RWPE1 (cell line): ENCODE results near the gene PLD6.

Experiments
- CTCF ChIA-PET: fragments of 350-600 bp; sonication (Branson Sonifier 250); formaldehyde crosslinking; extraction: SDS; loops from one replicate; lab custom pipeline; 2021; lab: Yijun Ruan, JAX
- POLR2A ChIA-PET: fragments of 400-600 bp; formaldehyde crosslinking; extraction: SDS; loops from one replicate; lab custom pipeline; 2020; ENCODE audit warnings: antibody characterized with exemption; ENCODE audit not compliant: low non-redundant PET; lab: Yijun Ruan, JAX
- DNase-seq: peaks from one replicate; pipeline ENCODE4 v3.0.0; 2012; ENCODE audit warnings: low spot score
- H3K27ac ChIP-seq: fragments of 450-650 bp; 2 replicates; pipeline ENCODE4 v1.5.1; 2017
- TF ChIP-seq, protein P1 (sequence below): fragments of 450-650 bp; conservative IDR thresholded peaks from 2 replicates; pipeline ENCODE4 v1.5.1; 2017; ENCODE audit warnings: low read depth, mild to moderate bottlenecking

Gene PLD6

DNA sequence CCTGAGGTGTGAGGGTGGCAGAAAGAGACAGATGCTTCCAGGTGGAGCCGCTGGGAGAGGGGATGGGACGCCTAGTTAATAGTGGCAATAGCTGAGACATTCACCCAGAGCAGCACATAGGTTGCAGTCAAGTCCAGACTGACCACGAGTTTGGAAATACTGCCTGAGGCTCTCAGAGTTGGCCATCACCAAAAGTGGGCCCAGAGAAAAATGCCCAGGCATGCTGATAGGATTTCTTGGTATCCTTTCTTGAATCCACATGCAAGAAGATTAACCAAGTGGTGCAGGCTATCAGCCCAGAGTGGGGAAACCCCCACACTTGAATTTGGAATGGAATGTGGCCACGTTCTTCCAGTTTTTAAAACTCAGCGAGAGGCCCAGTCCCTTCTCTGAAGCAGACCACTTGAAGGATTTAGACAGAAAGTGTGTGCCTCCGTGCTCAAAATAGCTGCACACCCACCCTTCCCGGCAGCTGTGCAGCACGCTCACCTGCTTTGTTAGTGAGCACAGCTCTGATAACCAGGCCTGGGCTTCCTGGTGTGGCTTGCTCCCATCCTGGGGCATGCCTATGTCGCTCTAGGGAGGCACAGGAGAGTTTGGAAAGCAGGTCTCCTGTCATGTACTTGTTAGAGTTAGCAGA lies 35.7 kb downstream of the PLD6 start:
- POLR2A ChIA-PET, result no interaction called here
- DNase-seq, result peak; percentile 34
- TF ChIP-seq, protein P1, sequence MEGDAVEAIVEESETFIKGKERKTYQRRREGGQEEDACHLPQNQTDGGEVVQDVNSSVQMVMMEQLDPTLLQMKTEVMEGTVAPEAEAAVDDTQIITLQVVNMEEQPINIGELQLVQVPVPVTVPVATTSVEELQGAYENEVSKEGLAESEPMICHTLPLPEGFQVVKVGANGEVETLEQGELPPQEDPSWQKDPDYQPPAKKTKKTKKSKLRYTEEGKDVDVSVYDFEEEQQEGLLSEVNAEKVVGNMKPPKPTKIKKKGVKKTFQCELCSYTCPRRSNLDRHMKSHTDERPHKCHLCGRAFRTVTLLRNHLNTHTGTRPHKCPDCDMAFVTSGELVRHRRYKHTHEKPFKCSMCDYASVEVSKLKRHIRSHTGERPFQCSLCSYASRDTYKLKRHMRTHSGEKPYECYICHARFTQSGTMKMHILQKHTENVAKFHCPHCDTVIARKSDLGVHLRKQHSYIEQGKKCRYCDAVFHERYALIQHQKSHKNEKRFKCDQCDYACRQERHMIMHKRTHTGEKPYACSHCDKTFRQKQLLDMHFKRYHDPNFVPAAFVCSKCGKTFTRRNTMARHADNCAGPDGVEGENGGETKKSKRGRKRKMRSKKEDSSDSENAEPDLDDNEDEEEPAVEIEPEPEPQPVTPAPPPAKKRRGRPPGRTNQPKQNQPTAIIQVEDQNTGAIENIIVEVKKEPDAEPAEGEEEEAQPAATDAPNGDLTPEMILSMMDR, result no peak
- CTCF ChIA-PET, result interaction anchor here (0.5 to 0.6 kb wide), 2 partner anchors 16 to 32 kb away, joined by 3 to 4 read pairs; no protein-coding TSS in a partner anchor
- peak overlapping the region; percentile 88 for H3K27ac ChIP-seq

- DNase-seq, result no peak
- peak overlapping the region; percentile 88 for H3K27ac ChIP-seq
- POLR2A ChIA-PET, result interaction anchor here (0.6 kb wide), 1 partner anchor 167 kb away, joined by 4 read pairs; no protein-coding TSS in a partner anchor
- CTCF ChIA-PET, result interaction anchor here (0.6 to 0.8 kb wide), 2 partner anchors 27 to 30 kb away, joined by 3 read pairs; no protein-coding TSS in a partner anchor
- TF ChIP-seq, protein P1, result no peak
Measured at GRCh38 chr17:17169396-17169795, 36.7 kb downstream of the PLD6 start.

GRCh38 chr17:17168401-17168800 lies 37.7 kb downstream of the PLD6 start:
- ChIA-PET POLR2A (no interaction called here), CTCF (interaction anchor here (1.0 kb wide), 1 partner anchor 20 kb away, joined by 4 read pairs; no protein-coding TSS in a partner anchor)
- no peak for DNase-seq
- peak overlapping the region; percentile 88 for H3K27ac ChIP-seq
- TF ChIP-seq, protein P1, result no peak

DNA sequence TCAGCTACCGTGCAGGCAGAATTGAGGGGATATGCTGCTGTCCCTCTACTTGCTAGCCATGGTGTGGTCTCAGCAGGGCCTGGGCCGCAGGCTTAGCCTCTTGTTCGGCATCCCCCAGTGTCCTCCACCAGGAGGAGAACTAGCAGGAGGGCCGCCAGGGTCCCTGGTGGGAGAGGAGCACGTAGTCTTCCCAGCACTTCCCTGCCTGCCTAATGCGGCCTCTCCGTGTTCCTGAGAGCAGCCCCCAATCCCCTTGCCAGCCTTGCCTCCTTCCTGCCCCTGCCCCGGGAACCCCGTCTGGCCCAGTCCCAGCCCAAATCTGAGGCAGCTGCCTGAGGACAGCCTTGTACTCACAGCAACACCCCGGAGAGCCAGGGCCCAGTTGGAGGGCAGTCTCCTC lies 38.1 kb downstream of the PLD6 start:
- CTCF ChIA-PET, result interaction anchor here (1.0 kb wide), 1 partner anchor 19 kb away, joined by 4 read pairs; no protein-coding TSS in a partner anchor
- POLR2A ChIA-PET, result no interaction called here
- H3K27ac ChIP-seq, result peak overlapping the region; percentile 88

DNA sequence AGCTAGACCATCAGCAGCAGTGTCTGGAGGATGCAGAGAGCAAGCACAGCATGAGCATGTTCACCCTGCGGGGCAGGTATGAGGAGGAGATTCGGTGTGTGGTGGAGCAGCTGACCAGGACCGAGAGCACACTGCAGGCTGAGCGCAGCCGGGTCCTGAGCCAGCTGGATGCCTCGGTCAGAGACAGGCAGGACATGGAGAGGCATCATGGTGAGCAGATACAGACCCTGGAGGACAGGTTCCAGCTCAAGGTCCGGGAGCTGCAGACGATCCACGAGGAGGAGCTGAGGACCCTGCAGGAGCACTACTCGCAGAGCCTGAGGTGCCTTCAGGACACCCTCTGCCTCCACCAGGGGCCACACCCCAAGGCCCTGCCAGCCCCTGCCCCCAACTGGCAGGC lies 38.8 kb downstream of the PLD6 start:
- POLR2A ChIA-PET, result no interaction called here
- H3K27ac ChIP-seq, result peak overlapping the region; percentile 88
- CTCF ChIA-PET, result interaction anchor here (1.0 kb wide), 1 partner anchor 19 kb away, joined by 4 read pairs; no protein-coding TSS in a partner anchor
- DNase-seq, result no peak
- TF ChIP-seq, protein P1, result no peak

More for the DNA sequence above, 38.1 kb downstream of the PLD6 start:
- TF ChIP-seq, protein P1, result no peak
- DNase-seq, result no peak

DNA sequence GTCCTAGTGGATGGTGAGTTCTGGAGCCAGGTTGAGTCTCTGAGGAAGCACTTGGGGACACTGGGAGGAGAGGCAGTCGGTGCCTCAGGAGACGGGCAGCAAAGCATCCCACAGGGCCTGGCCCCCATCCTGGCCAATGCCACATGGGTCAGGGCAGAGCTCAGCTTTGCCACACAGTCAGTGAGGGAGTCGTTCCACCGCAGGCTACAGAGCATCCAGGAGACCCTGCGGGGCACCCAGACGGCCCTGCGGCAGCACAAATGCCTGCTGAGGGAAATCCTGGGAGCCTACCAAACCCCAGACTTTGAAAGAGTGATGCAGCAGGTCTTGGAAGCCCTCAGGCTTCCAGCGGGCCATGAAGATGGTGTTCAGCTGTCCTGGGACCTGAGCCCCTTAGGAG lies 39.7 kb downstream of the PLD6 start:
- POLR2A ChIA-PET, result no interaction called here
- DNase-seq, result no peak
- TF ChIP-seq, protein P1, result no peak
- peak overlapping the region; percentile 88 for H3K27ac ChIP-seq
- CTCF ChIA-PET, result no interaction called here
